HG02884 (cell line): ENCODE results near the gene RXRA.

ENCODE experiments used
- ATAC-seq: cut with Tn5 transposase; IDR thresholded peaks from one replicate; pipeline ENCODE4 v1.9.1; 2021; ENCODE audit warnings: mild to moderate bottlenecking, moderate library complexity; ENCODE audit not compliant: unreplicated experiment

RXRA gene

DNA sequence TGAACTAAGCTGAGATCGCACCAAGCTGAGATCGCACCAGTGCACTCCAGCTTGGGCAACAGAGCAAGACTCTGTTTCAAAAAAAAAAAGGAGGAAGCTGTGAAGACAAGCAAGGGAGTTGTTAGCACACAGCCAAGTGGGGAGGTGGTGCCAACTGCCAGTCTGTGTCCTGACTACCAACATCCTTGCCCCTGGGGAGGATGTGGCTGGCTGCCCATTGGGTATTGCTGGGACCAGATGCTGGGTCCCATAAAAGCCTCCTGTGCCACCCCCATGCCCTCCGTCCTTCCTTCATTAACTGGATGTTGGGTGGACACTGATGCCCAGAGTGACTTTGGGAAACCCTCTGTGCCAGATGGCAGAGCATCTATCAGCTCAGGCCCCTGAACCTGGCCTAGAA is 158.2 kb downstream of the RXRA start:
- ATAC-seq: no peak

DNA sequence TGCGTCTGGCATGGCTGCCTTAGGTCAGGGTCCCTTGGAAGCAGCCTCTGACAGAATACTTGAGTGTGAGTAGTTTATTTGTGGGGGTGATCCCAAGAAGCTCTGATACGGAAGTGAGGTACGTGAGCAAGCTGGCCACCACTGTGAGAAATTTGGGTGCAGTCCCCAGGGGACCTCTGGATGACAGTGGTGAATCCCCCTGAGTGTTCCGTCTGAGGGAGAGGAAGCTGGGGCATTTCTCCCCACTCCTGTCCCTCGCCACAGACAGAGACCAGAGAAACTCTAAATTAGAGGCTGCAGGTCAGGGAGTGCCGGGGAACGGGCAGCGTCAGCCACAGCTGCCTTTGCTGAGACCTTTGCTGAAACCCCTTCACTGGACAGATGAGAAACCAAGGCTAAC is 159.4 kb downstream of the RXRA start:
- ATAC-seq: no peak

DNA sequence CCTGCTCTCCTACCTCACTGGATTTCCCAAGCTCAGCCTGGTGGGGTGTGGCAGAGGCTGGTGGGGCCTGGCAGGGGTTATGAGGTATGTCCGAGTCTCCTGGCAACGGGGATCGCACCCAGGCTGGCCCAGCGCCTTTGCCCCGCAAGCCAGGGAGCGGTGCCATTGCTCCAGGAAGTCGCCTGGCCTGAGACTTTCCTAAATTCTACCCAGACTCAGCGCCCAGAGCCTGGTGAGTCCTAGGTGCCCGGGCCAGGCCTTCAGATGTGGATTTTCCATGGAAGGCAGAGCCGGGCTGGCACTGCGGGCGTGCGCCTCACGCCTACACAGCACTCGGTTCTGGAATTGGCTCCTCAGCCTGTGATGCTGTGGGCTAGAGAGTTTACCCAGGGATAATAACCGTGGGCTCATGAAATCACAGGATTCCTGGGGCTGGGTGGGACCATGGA is 159.9 kb downstream of the RXRA start:
- ATAC-seq: no peak

DNA sequence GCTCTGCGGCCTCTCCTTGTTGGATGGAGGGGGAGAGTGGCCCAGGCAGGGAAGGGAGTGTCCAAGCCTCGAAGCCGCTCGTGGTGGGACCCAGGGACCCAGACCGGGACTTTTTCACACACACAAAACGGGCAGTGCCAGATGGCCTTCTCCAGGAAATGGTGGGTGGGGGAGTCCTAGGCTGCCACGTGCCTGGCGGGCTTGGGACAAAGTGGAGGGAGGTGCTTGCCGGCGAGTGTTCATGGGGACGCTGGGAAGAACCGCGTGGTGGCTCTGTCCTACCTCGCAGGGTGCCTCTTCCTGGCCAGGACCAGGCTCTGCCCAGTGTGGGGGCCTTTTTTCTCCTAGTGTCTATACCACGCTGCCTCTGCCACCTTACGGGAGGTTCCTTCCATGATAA is 160.3 kb downstream of the RXRA start:
- no peak for ATAC-seq
